IPS-11a (cell line): ENCODE measurements around the gene CALML3.
"Not testable (repeated sequence)": the region's sequence is repeated elsewhere in the genome, so short reads cannot be mapped to it uniquely, and the experiment has no call there.

Source experiments
- H3K4me3 ChIP-seq: one replicate; pipeline ENCODE4 v1.5.1; 2013; ENCODE audit warnings: low read depth, low read length, control low read depth

CALML3 gene

GRCh38 chr10:5552376-5553321 lies 27.9 kb downstream of the CALML3 start:
- no peak overlapping the region for H3K4me3 ChIP-seq

- H3K4me3 ChIP-seq, result no peak overlapping the region
Observed at GRCh38 chr10:5553400-5554170, 28.8 kb downstream of the CALML3 start.

- no peak overlapping the region for H3K4me3 ChIP-seq
Observed at GRCh38 chr10:5555021-5555510, 30.3 kb downstream of the CALML3 start.

GRCh38 chr10:5555881-5556280 lies 31.1 kb downstream of the CALML3 start:
- no peak overlapping the region for H3K4me3 ChIP-seq

- H3K4me3 ChIP-seq, result no peak overlapping the region
Observed at GRCh38 chr10:5556576-5556975, 31.8 kb downstream of the CALML3 start.

GRCh38 chr10:5557040-5557721 lies 32.4 kb downstream of the CALML3 start:
- H3K4me3 ChIP-seq, result no peak overlapping the region

GRCh38 chr10:5557799-5558771 lies 33.3 kb downstream of the CALML3 start:
- no peak overlapping the region for H3K4me3 ChIP-seq

- H3K4me3 ChIP-seq, result not testable (repeated sequence)
Observed at GRCh38 chr10:5559022-5559421, 34.3 kb downstream of the CALML3 start.

- no peak overlapping the region for H3K4me3 ChIP-seq
Observed at GRCh38 chr10:5559642-5560141, 34.9 kb downstream of the CALML3 start.

- no peak overlapping the region for H3K4me3 ChIP-seq
Observed at GRCh38 chr10:5560142-5560816, 35.5 kb downstream of the CALML3 start.

GRCh38 chr10:5560817-5561703 lies 36.3 kb downstream of the CALML3 start:
- no peak overlapping the region for H3K4me3 ChIP-seq

GRCh38 chr10:5561704-5562645 lies 37.2 kb downstream of the CALML3 start:
- no peak overlapping the region for H3K4me3 ChIP-seq

GRCh38 chr10:5563321-5563961 lies 38.7 kb downstream of the CALML3 start:
- H3K4me3 ChIP-seq, result no peak overlapping the region

GRCh38 chr10:5563991-5564536 lies 39.3 kb downstream of the CALML3 start:
- H3K4me3 ChIP-seq, result no peak overlapping the region

- no peak overlapping the region for H3K4me3 ChIP-seq
Observed at GRCh38 chr10:5564537-5565204, 39.9 kb downstream of the CALML3 start.

GRCh38 chr10:5565205-5565545 lies 40.4 kb downstream of the CALML3 start:
- no peak overlapping the region for H3K4me3 ChIP-seq
